ENCODE results near the gene GPC5. TPM values are rescaled to one million over a fixed set of nuclear protein-coding genes. Genes with fewer than 3 reads are reported as not detected.
"Not testable (repeated sequence)": the region's sequence is repeated elsewhere in the genome, so short reads cannot be mapped to it uniquely, and the experiment has no call there.

GPC5 gene
- total RNA-seq, 1 experiment from 2014 or later, result 0.26 TPM

GRCh38 chr13:92896842-92897241 is 1498.4 kb downstream of the GPC5 start:
- Histone ChIP-seq H3K36me3 (ENCODE audit: control insufficient read depth, insufficient read depth, low read length) (no peaks in the 10 kb centered on the region), H3K4me1 (ENCODE audit: control insufficient read depth, insufficient read depth, low read length) (no peaks in the 10 kb centered on the region), H3K27me3 (ENCODE audit: control insufficient read depth, insufficient read depth, low read length) (no peaks in the 10 kb centered on the region), H3K27ac (ENCODE audit: low read length) (no peak overlapping the region), H3K4me3 (ENCODE audit: low read depth in 2 of 2, low read length in 2 of 2) (no peak overlapping the region), H3K9me3 (ENCODE audit: control insufficient read depth, insufficient read depth, low read depth, low read length) (no peaks in the 10 kb centered on the region)
- ATAC-seq (no peak), DNase-seq (ENCODE audit: low read depth, low spot score) (no peak)
- POLR2A ChIA-PET, result no interaction called here
- intact Hi-C loops (cut with micrococcal nuclease; ENCODE audit: unreplicated experiment), result no loop called here
- BruUV-seq (replicated peaks), result no TSS peak
- in situ Hi-C loops (cut with HindIII; ENCODE audit: low pct_unique_long_range_greater_than_20kb, low sequenced_read_pairs), result no loop called here
- CTCF ChIA-PET, result no interaction called here
- TF ChIP-seq REST (IDR thresholded peaks at IDR 0.05; ENCODE audit: insufficient read depth in 1 of 2, low read depth in 2 of 2, low read length in 1 of 2) (no peak), TCF7L2 (IDR thresholded peaks at IDR 0.05; ENCODE audit: low read depth, low read length) (no peak), SIN3A (IDR thresholded peaks at IDR 0.05; ENCODE audit: borderline replicate concordance, insufficient read depth, low read depth, low read length) (no peak), CTCF (IDR thresholded peaks at IDR 0.05) (no peak), POLR2AphosphoS5 (IDR thresholded peaks at IDR 0.05; ENCODE audit: low read depth, low read length) (no peak)

GRCh38 chr13:92898946-92899345 is 1500.5 kb downstream of the GPC5 start:
- CTCF ChIA-PET; in situ Hi-C loops (cut with HindIII; ENCODE audit: low pct_unique_long_range_greater_than_20kb, low sequenced_read_pairs); H3K36me3 ChIP-seq (ENCODE audit: control insufficient read depth, insufficient read depth, low read length); H3K9me3 ChIP-seq (ENCODE audit: control insufficient read depth, insufficient read depth, low read depth, low read length); BruUV-seq (replicated peaks); H3K4me3 ChIP-seq (ENCODE audit: low read depth in 2 of 2, low read length in 2 of 2); POLR2A ChIA-PET; H3K27ac ChIP-seq (ENCODE audit: low read length); DNase-seq (ENCODE audit: low read depth, low spot score); intact Hi-C loops (cut with micrococcal nuclease; ENCODE audit: unreplicated experiment); ATAC-seq; H3K27me3 ChIP-seq (ENCODE audit: control insufficient read depth, insufficient read depth, low read length); H3K4me1 ChIP-seq (ENCODE audit: control insufficient read depth, insufficient read depth, low read length): not testable (repeated sequence)

GRCh38 chr13:92900446-92900845 is 1502.0 kb downstream of the GPC5 start:
- ATAC-seq (no peak), DNase-seq (ENCODE audit: low read depth, low spot score) (no peak)
- Histone ChIP-seq H3K4me3 (ENCODE audit: low read depth in 2 of 2, low read length in 2 of 2) (no peak overlapping the region), H3K4me1 (ENCODE audit: control insufficient read depth, insufficient read depth, low read length) (no peaks in the 10 kb centered on the region), H3K27me3 (ENCODE audit: control insufficient read depth, insufficient read depth, low read length) (no peaks in the 10 kb centered on the region), H3K36me3 (ENCODE audit: control insufficient read depth, insufficient read depth, low read length) (no peaks in the 10 kb centered on the region), H3K27ac (ENCODE audit: low read length) (no peak overlapping the region), H3K9me3 (ENCODE audit: control insufficient read depth, insufficient read depth, low read depth, low read length) (no peaks in the 10 kb centered on the region)
- TF ChIP-seq SIN3A (IDR thresholded peaks at IDR 0.05; ENCODE audit: borderline replicate concordance, insufficient read depth, low read depth, low read length) (no peak), POLR2AphosphoS5 (IDR thresholded peaks at IDR 0.05; ENCODE audit: low read depth, low read length) (no peak), TCF7L2 (IDR thresholded peaks at IDR 0.05; ENCODE audit: low read depth, low read length) (no peak), REST (IDR thresholded peaks at IDR 0.05; ENCODE audit: insufficient read depth in 1 of 2, low read depth in 2 of 2, low read length in 1 of 2) (no peak), CTCF (IDR thresholded peaks at IDR 0.05) (no peak)
- BruUV-seq (replicated peaks), result no TSS peak
- intact Hi-C loops (cut with micrococcal nuclease; ENCODE audit: unreplicated experiment) (no loop called here), in situ Hi-C loops (cut with HindIII; ENCODE audit: low pct_unique_long_range_greater_than_20kb, low sequenced_read_pairs) (no loop called here)
- ChIA-PET CTCF (no interaction called here), POLR2A (no interaction called here)
